ENCODE results near the gene CDH23. TPM values are rescaled to one million over a fixed set of nuclear protein-coding genes. Genes with fewer than 3 reads are reported as not detected.

Gene CDH23
- total and polyA plus RNA-seq, 2 of the 8 experiments (the other 6 are each of a cell fraction or from before 2014, with no cell fraction given) = 1.9 to 4.9 TPM

GRCh38 chr10:71810048-71810750, 413.5 kb downstream of the CDH23 start:
- Histone ChIP-seq H4K8ac (ENCODE audit: extremely low read depth, insufficient read depth, low read length) (no peak overlapping the region), H2BK12ac (ENCODE audit: low read depth, low read length) (no peak overlapping the region), H3K27me3 (replicated peaks in 1 of 4; ENCODE audit: control insufficient read depth in 3 of 4, extremely low read depth in 1 of 4, insufficient read depth in 3 of 4, low read length in 3 of 4) (peaks cover 0 to 6% (median 6%) of the 10 kb centered on the region in 4 experiments; a peak in 6 of 7 replicates), H3K9me3 (ENCODE audit: insufficient read depth in 2 of 2, low read depth in 1 of 2, low read length in 1 of 2) (no peaks in the 10 kb centered on the region), H3K79me2 (ENCODE audit: control insufficient read depth in 1 of 2, insufficient read depth in 2 of 2, low read length in 2 of 2) (no peaks in the 10 kb centered on the region), H2BK120ac (replicated peaks; ENCODE audit: low read depth, low read length) (no peak overlapping the region), H2AK5ac (ENCODE audit: low read depth, low read length) (no peak overlapping the region), H3K4ac (replicated peaks; ENCODE audit: insufficient read length, low read depth, low read length) (no peak overlapping the region), H3K4me3 (ENCODE audit: extremely low read depth in 1 of 4, insufficient read depth in 2 of 4, low read depth in 3 of 4, low read length in 4 of 4) (no peak overlapping the region), H3K23ac (ENCODE audit: insufficient read length) (no peak overlapping the region), H3K4me2 (ENCODE audit: insufficient read depth in 1 of 2, low read depth in 2 of 2, low read length in 2 of 2) (no peak overlapping the region), H2AFZ (ENCODE audit: low read length) (no peak overlapping the region), H3K79me1 (ENCODE audit: low read depth, low read length) (no peaks in the 10 kb centered on the region), H4K20me1 (replicated peaks in 1 of 2; ENCODE audit: control insufficient read depth in 1 of 2, insufficient read depth in 2 of 2, low read length in 2 of 2) (peaks cover 0 to 5% of the 10 kb centered on the region in 2 experiments), H3K18ac (ENCODE audit: extremely low read depth, low read length) (no peak overlapping the region), H2BK20ac (ENCODE audit: low read length) (no peak overlapping the region), H2BK5ac (ENCODE audit: low read depth, low read length) (no peak overlapping the region), H3K4me1 (replicated peaks in 1 of 4; ENCODE audit: control insufficient read depth in 3 of 4, insufficient read depth in 4 of 4, low read length in 3 of 4) (peaks cover 0 to 7% (median 5%) of the 10 kb centered on the region in 4 experiments; a peak in 6 of 7 replicates), H4K5ac (ENCODE audit: insufficient read length, low read depth, low read length) (no peak overlapping the region), H3K36me3 (ENCODE audit: control insufficient read depth in 2 of 4, insufficient read depth in 4 of 4, low read length in 3 of 4) (peaks cover 0 to 3% (median 0%) of the 10 kb centered on the region in 4 experiments; a peak in 2 of 8 replicates), H3K9ac (replicated peaks in 1 of 4; ENCODE audit: extremely low read depth in 1 of 4, low read depth in 3 of 4, low read length in 3 of 4) (no peak overlapping the region), H3K27ac (ENCODE audit: low read depth, low read length) (no peak overlapping the region), H3K56ac (replicated peaks; ENCODE audit: insufficient read length, low read depth, low read length) (no peak overlapping the region), H3K23me2 (ENCODE audit: low read depth, low read length) (no peaks in the 10 kb centered on the region), H3K14ac (ENCODE audit: insufficient read length) (no peak overlapping the region), H2BK15ac (ENCODE audit: low read length) (no peak overlapping the region), H4K91ac (replicated peaks; ENCODE audit: insufficient read length, low read length) (no peak overlapping the region)
- WGBS, 2 experiments (ENCODE audit: extremely low coverage in 1 of 2, insufficient coverage in 1 of 2, insufficient read length in 1 of 2, insufficient replicate concordance in 2 of 2, low coverage in 1 of 2, low lambda C conversion rate in 2 of 2, missing lambda C conversion rate in 1 of 2) = 90% methylated on average over 13 of the region's 13 CpGs; no CpG with 5 or more reads in 1 of the 2 experiments
- ChIA-PET CTCF (ENCODE audit: partially characterized antibody) (interaction anchor here (1.1 to 5.2 kb wide), 8 partner anchors 12 to 233 kb away, joined by 3 to 30 read pairs (median 4); partner anchors contain the start of gene VSIR), POLR2A (ENCODE audit: partially characterized antibody) (no interaction called here)
- no peak for DNase-seq (ENCODE audit: low read depth in 1 of 2, low spot score in 2 of 2)
- no peak for FAIRE-seq
- TF ChIP-seq SIX5 (IDR thresholded peaks at IDR 0.05; ENCODE audit: low read depth, low read length) = no peak
- no peak for TF ChIP-seq JUN (IDR thresholded peaks at IDR 0.05; ENCODE audit: low read depth, low read length)
- no peak for TF ChIP-seq FOSL1 (IDR thresholded peaks at IDR 0.05; ENCODE audit: insufficient read depth, low read depth, low read length)
